Measurements from ENCODE around the gene EFNA4. TPM values are rescaled to one million over a fixed set of nuclear protein-coding genes. Genes with fewer than 3 reads are reported as not detected.
"Not testable (repeated sequence)": the region's sequence is repeated elsewhere in the genome, so short reads cannot be mapped to it uniquely, and the experiment has no call there.

The EFNA4 gene
- polyA plus RNA-seq, 1 of the 3 experiments (the other 2 are of a cell fraction) = 17.7 TPM

DNA sequence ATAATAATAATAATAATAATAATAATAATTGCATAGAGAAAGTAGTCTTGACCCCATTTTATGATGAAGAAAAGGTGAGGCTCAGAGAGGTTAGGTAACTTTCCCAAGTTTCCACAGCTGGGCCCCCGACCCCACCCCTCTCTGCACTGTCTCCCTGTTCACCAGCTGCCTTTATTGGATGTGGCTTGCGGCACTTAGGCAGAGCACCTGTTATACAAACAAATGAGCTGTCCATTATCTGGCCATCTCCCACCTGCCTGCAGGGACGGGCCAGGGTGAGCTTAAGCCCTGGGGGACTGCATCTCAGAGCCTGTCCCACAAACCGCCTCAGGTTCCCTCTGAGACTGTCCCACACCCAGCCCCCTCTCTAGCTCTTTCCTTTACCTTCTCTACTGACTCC, 54.1 kb downstream of the EFNA4 start:
- H3K4me1 ChIP-seq (ENCODE audit: control insufficient read depth in 1 of 2, insufficient read depth in 2 of 2, low read depth in 1 of 2, low read length in 1 of 2) = no peaks in the 10 kb centered on the region
- DNase-seq = no peak
- 64% methylated on average over 4 of the region's 4 CpGs for WGBS (ENCODE audit: low lambda C conversion rate)
- H3F3A ChIP-seq (replicated peaks; ENCODE audit: insufficient read depth) = no peaks in the 10 kb centered on the region
- CTCF ChIA-PET = interaction anchor here (1.0 to 1.7 kb wide), 7 partner anchors 12 to 55 kb away, joined by 3 to 5 read pairs (median 4); partner anchors contain the start of genes KRTCAP2 and SLC50A1
- H3K27me3 ChIP-seq (ENCODE audit: insufficient read depth) = no peaks in the 10 kb centered on the region; the same call in 1 of the 2 replicates
- no peak overlapping the region for H3K4me2 ChIP-seq
- H3K36me3 ChIP-seq (replicated peaks in 1 of 2; ENCODE audit: control insufficient read depth in 1 of 2, insufficient read depth in 2 of 2, low read length in 1 of 2) = no peaks in the 10 kb centered on the region
- no peak overlapping the region for H2AFZ ChIP-seq (ENCODE audit: low read depth)
- no peaks in the 10 kb centered on the region for H3K9me3 ChIP-seq
- POLR2A ChIA-PET = no interaction called here
- no peak overlapping the region for H3K27ac ChIP-seq (ENCODE audit: low read depth in 2 of 2, low read length in 1 of 2)
- TF ChIP-seq TCF12 (IDR thresholded peaks at IDR 0.05) = no peak
- no peak for TF ChIP-seq ELF1 (IDR thresholded peaks at IDR 0.05)
- H3K9me2 ChIP-seq = no peaks in the 10 kb centered on the region
- no peak overlapping the region for H3K4me3 ChIP-seq (ENCODE audit: low read depth in 2 of 2, low read length in 1 of 2)
- H3K79me2 ChIP-seq (ENCODE audit: insufficient read depth) = no peaks in the 10 kb centered on the region
- no peak overlapping the region for H3K9ac ChIP-seq
- no peaks in the 10 kb centered on the region for H4K20me1 ChIP-seq (ENCODE audit: insufficient read depth)

DNA sequence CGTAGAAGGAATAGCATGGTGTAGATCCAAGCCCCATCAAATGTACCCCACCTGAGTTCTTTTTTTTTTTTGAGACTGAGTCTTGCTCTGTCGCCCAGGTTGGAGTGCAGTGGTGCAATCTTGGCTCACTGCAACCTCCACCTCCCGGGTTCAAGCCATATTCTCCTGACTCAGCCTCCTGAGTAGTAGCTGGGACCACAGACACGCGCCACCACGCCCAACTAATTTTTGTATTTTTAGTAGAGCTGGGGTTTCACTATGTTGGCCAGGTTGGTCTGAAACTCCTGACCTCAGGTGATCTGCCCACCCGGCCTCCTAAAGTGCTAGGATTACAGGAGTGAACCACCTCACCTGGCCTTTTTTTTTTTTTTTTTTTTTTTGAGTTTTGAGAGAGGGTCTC, 54.5 kb downstream of the EFNA4 start:
- H3K9me3 ChIP-seq; H3K4me2 ChIP-seq; H3K36me3 ChIP-seq (replicated peaks in 1 of 2; ENCODE audit: control insufficient read depth in 1 of 2, insufficient read depth in 2 of 2, low read length in 1 of 2); H2AFZ ChIP-seq (ENCODE audit: low read depth); H4K20me1 ChIP-seq (ENCODE audit: insufficient read depth); DNase-seq; H3K9ac ChIP-seq; POLR2A ChIA-PET; H3K9me2 ChIP-seq; H3F3A ChIP-seq (replicated peaks; ENCODE audit: insufficient read depth); H3K27me3 ChIP-seq (ENCODE audit: insufficient read depth); H3K4me1 ChIP-seq (ENCODE audit: control insufficient read depth in 1 of 2, insufficient read depth in 2 of 2, low read depth in 1 of 2, low read length in 1 of 2); H3K4me3 ChIP-seq (ENCODE audit: low read depth in 2 of 2, low read length in 1 of 2); H3K27ac ChIP-seq (ENCODE audit: low read depth in 2 of 2, low read length in 1 of 2); H3K79me2 ChIP-seq (ENCODE audit: insufficient read depth): not testable (repeated sequence)
- WGBS (ENCODE audit: low lambda C conversion rate) = 81% methylated on average over 7 of the region's 7 CpGs
- CTCF ChIA-PET = interaction anchor here (1.0 to 1.6 kb wide), 6 partner anchors 13 to 55 kb away, joined by 3 to 5 read pairs (median 4); partner anchors contain the start of gene KRTCAP2

Other genes with a start within 250 kb of the EFNA4 start
- 0.10 and 0.16 TPM in 2 replicates for gene KCNN3, start 193.5 kb upstream of the EFNA4 start, polyA plus RNA-seq (2012; rRNA removed)
- 50.7 and 59.6 TPM in 2 replicates for gene PMVK, start 127.0 kb upstream of the EFNA4 start, polyA plus RNA-seq (2012; rRNA removed)
- 55.9 and 64.3 TPM in 2 replicates for gene PBXIP1, start 107.6 kb upstream of the EFNA4 start, polyA plus RNA-seq (2012; rRNA removed)
- gene PYGO2, start 102.0 kb upstream of the EFNA4 start, polyA plus RNA-seq (2012; rRNA removed) = 23.3 and 28.2 TPM in 2 replicates
- 338 and 395 TPM in 2 replicates for gene SHC1, start 93.0 kb upstream of the EFNA4 start, polyA plus RNA-seq (2012; rRNA removed)
- gene CKS1B, start 89.1 kb upstream of the EFNA4 start, polyA plus RNA-seq (2012; rRNA removed) = 256 and 308 TPM in 2 replicates
- 50.8 and 56.2 TPM in 2 replicates for gene FLAD1, start 80.4 kb upstream of the EFNA4 start, polyA plus RNA-seq (2012; rRNA removed)
- gene LENEP, start 70.2 kb upstream of the EFNA4 start, polyA plus RNA-seq (2012; rRNA removed) = 0.26 TPM in 1 of 2 replicates, not detected in the other
- gene ZBTB7B, start 60.9 kb upstream of the EFNA4 start, polyA plus RNA-seq (2012; rRNA removed) = 15.7 and 22.1 TPM in 2 replicates
- gene DCST2, start 30.0 kb upstream of the EFNA4 start, polyA plus RNA-seq (2012; rRNA removed) = 0.76 and 1.1 TPM in 2 replicates
- gene DCST1, start 29.9 kb upstream of the EFNA4 start, polyA plus RNA-seq (2012; rRNA removed) = not detected in 2 replicates
- 60.1 and 64.1 TPM in 2 replicates for gene ADAM15, start 12.4 kb upstream of the EFNA4 start, polyA plus RNA-seq (2012; rRNA removed)
- 5.5 and 6.0 TPM in 2 replicates for gene EFNA3, start 15.1 kb downstream of the EFNA4 start, polyA plus RNA-seq (2012; rRNA removed)
- gene EFNA1, start 64.1 kb downstream of the EFNA4 start, polyA plus RNA-seq (2012; rRNA removed) = 14.4 and 15.3 TPM in 2 replicates
- 58.4 and 71.1 TPM in 2 replicates for gene SLC50A1, start 72.1 kb downstream of the EFNA4 start, polyA plus RNA-seq (2012; rRNA removed)
- gene DPM3, start 76.8 kb downstream of the EFNA4 start, polyA plus RNA-seq (2012; rRNA removed) = 307 and 317 TPM in 2 replicates
- 203 and 238 TPM in 2 replicates for gene KRTCAP2, start 109.6 kb downstream of the EFNA4 start, polyA plus RNA-seq (2012; rRNA removed)
- gene TRIM46, start 110.1 kb downstream of the EFNA4 start, polyA plus RNA-seq (2012; rRNA removed) = 12.3 and 12.7 TPM in 2 replicates
- gene THBS3, start 144.2 kb downstream of the EFNA4 start, polyA plus RNA-seq (2012; rRNA removed) = 124 and 162 TPM in 2 replicates
- gene MTX1, start 145.0 kb downstream of the EFNA4 start, polyA plus RNA-seq (2012; rRNA removed) = 79.1 TPM in 2 replicates
- gene ENTREP3, start 191.7 kb downstream of the EFNA4 start, polyA plus RNA-seq (2012; rRNA removed) = 20.0 and 30.6 TPM in 2 replicates
- 193 and 225 TPM in 2 replicates for gene SCAMP3, start 198.6 kb downstream of the EFNA4 start, polyA plus RNA-seq (2012; rRNA removed)
- gene CLK2, start 209.8 kb downstream of the EFNA4 start, polyA plus RNA-seq (2012; rRNA removed) = 76.7 and 81.8 TPM in 2 replicates
- 9.7 and 10.1 TPM in 2 replicates for gene HCN3, start 213.7 kb downstream of the EFNA4 start, polyA plus RNA-seq (2012; rRNA removed)
- gene PKLR, start 237.7 kb downstream of the EFNA4 start, polyA plus RNA-seq (2012; rRNA removed) = 0.03 TPM in 1 of 2 replicates, not detected in the other
- 126 and 142 TPM in 2 replicates for gene FDPS, start 245.1 kb downstream of the EFNA4 start, polyA plus RNA-seq (2012; rRNA removed)